ENCODE measurements around the gene KCND2.
"Not testable (repeated sequence)": the region's sequence is repeated elsewhere in the genome, so short reads cannot be mapped to it uniquely, and the experiment has no call there.

KCND2 gene

GRCh38 chr7:120550494-120551048 is 277.6 kb downstream of the KCND2 start:
- peaks cover 1% of the 10 kb centered on the region for H3K27me3 Mint-ChIP-seq
- H3K9me3 Mint-ChIP-seq: no peaks in the 10 kb centered on the region
- H3K4me1 Mint-ChIP-seq: no peaks in the 10 kb centered on the region
- H3K27ac Mint-ChIP-seq: no peak overlapping the region
- H3K36me3 Mint-ChIP-seq: no peaks in the 10 kb centered on the region
- H3K4me3 Mint-ChIP-seq: no peak overlapping the region

- H3K4me3 Mint-ChIP-seq: no peak overlapping the region
- H3K27me3 Mint-ChIP-seq: peaks cover 1% of the 10 kb centered on the region
- H3K36me3 Mint-ChIP-seq: no peaks in the 10 kb centered on the region
- no peaks in the 10 kb centered on the region for H3K9me3 Mint-ChIP-seq
- no peak overlapping the region for H3K27ac Mint-ChIP-seq
- H3K4me1 Mint-ChIP-seq: no peaks in the 10 kb centered on the region
Observed at GRCh38 chr7:120553491-120553890, 280.5 kb downstream of the KCND2 start.

GRCh38 chr7:120554960-120555571 is 282.1 kb downstream of the KCND2 start:
- Mint-ChIP-seq H3K4me1 (no peaks in the 10 kb centered on the region), H3K27ac (no peak overlapping the region), H3K36me3 (no peaks in the 10 kb centered on the region), H3K9me3 (no peaks in the 10 kb centered on the region), H3K27me3 (no peaks in the 10 kb centered on the region), H3K4me3 (no peak overlapping the region)

GRCh38 chr7:120564145-120564544 is 291.2 kb downstream of the KCND2 start:
- H3K4me3 Mint-ChIP-seq: no peak overlapping the region
- H3K9me3 Mint-ChIP-seq: peaks cover under 1% of the 10 kb centered on the region
- H3K4me1 Mint-ChIP-seq: no peaks in the 10 kb centered on the region
- H3K27me3 Mint-ChIP-seq: no peaks in the 10 kb centered on the region
- H3K27ac Mint-ChIP-seq: no peak overlapping the region
- H3K36me3 Mint-ChIP-seq: no peaks in the 10 kb centered on the region

- no peaks in the 10 kb centered on the region for H3K27me3 Mint-ChIP-seq
- no peak overlapping the region for H3K4me3 Mint-ChIP-seq
- H3K9me3 Mint-ChIP-seq: peaks cover 5% of the 10 kb centered on the region
- H3K4me1 Mint-ChIP-seq: no peaks in the 10 kb centered on the region
- no peak overlapping the region for H3K27ac Mint-ChIP-seq
- no peaks in the 10 kb centered on the region for H3K36me3 Mint-ChIP-seq
Observed at GRCh38 chr7:120567204-120567603, 294.2 kb downstream of the KCND2 start.

- H3K4me1 Mint-ChIP-seq, H3K27me3 Mint-ChIP-seq, H3K9me3 Mint-ChIP-seq, H3K4me3 Mint-ChIP-seq, H3K27ac Mint-ChIP-seq, H3K36me3 Mint-ChIP-seq: not testable (repeated sequence)
Observed at GRCh38 chr7:120578657-120579056, 305.7 kb downstream of the KCND2 start.

- H3K27me3 Mint-ChIP-seq: no peaks in the 10 kb centered on the region
- no peaks in the 10 kb centered on the region for H3K9me3 Mint-ChIP-seq
- no peak overlapping the region for H3K27ac Mint-ChIP-seq
- no peaks in the 10 kb centered on the region for H3K36me3 Mint-ChIP-seq
- H3K4me1 Mint-ChIP-seq: no peaks in the 10 kb centered on the region
- no peak overlapping the region for H3K4me3 Mint-ChIP-seq
Observed at GRCh38 chr7:120582916-120583315, 309.9 kb downstream of the KCND2 start.

GRCh38 chr7:120583899-120584586 is 311.1 kb downstream of the KCND2 start:
- Mint-ChIP-seq H3K27me3 (no peaks in the 10 kb centered on the region), H3K36me3 (no peaks in the 10 kb centered on the region), H3K9me3 (no peaks in the 10 kb centered on the region), H3K27ac (no peak overlapping the region), H3K4me3 (no peak overlapping the region), H3K4me1 (no peaks in the 10 kb centered on the region)

- no peaks in the 10 kb centered on the region for H3K36me3 Mint-ChIP-seq
- H3K27me3 Mint-ChIP-seq: no peaks in the 10 kb centered on the region
- no peak overlapping the region for H3K27ac Mint-ChIP-seq
- no peaks in the 10 kb centered on the region for H3K9me3 Mint-ChIP-seq
- H3K4me3 Mint-ChIP-seq: no peak overlapping the region
- H3K4me1 Mint-ChIP-seq: no peaks in the 10 kb centered on the region
Observed at GRCh38 chr7:120586571-120586970, 313.6 kb downstream of the KCND2 start.

- Mint-ChIP-seq H3K36me3 (no peaks in the 10 kb centered on the region), H3K4me3 (no peak overlapping the region), H3K4me1 (no peaks in the 10 kb centered on the region), H3K27ac (no peak overlapping the region), H3K27me3 (no peaks in the 10 kb centered on the region), H3K9me3 (no peaks in the 10 kb centered on the region)
Observed at GRCh38 chr7:120587243-120587642, 314.3 kb downstream of the KCND2 start.

- Mint-ChIP-seq H3K27ac (no peak overlapping the region), H3K36me3 (no peaks in the 10 kb centered on the region), H3K4me3 (no peak overlapping the region), H3K9me3 (no peaks in the 10 kb centered on the region), H3K4me1 (no peaks in the 10 kb centered on the region), H3K27me3 (no peaks in the 10 kb centered on the region)
Observed at GRCh38 chr7:120588416-120588815, 315.4 kb downstream of the KCND2 start.

GRCh38 chr7:120588862-120589261 is 315.9 kb downstream of the KCND2 start:
- no peaks in the 10 kb centered on the region for H3K4me1 Mint-ChIP-seq
- H3K36me3 Mint-ChIP-seq: no peaks in the 10 kb centered on the region
- no peaks in the 10 kb centered on the region for H3K9me3 Mint-ChIP-seq
- H3K4me3 Mint-ChIP-seq: no peak overlapping the region
- H3K27me3 Mint-ChIP-seq: no peaks in the 10 kb centered on the region
- no peak overlapping the region for H3K27ac Mint-ChIP-seq

- Mint-ChIP-seq H3K36me3 (no peaks in the 10 kb centered on the region), H3K27ac (no peak overlapping the region), H3K4me1 (no peaks in the 10 kb centered on the region), H3K27me3 (no peaks in the 10 kb centered on the region), H3K9me3 (no peaks in the 10 kb centered on the region), H3K4me3 (no peak overlapping the region)
Observed at GRCh38 chr7:120600607-120601006, 327.6 kb downstream of the KCND2 start.

- Mint-ChIP-seq H3K36me3 (no peaks in the 10 kb centered on the region), H3K27ac (no peak overlapping the region), H3K4me1 (no peaks in the 10 kb centered on the region), H3K27me3 (no peaks in the 10 kb centered on the region), H3K9me3 (no peaks in the 10 kb centered on the region), H3K4me3 (no peak overlapping the region)
Observed at GRCh38 chr7:120603366-120603765, 330.4 kb downstream of the KCND2 start.

- H3K9me3 Mint-ChIP-seq: no peaks in the 10 kb centered on the region
- H3K27me3 Mint-ChIP-seq: no peaks in the 10 kb centered on the region
- no peaks in the 10 kb centered on the region for H3K4me1 Mint-ChIP-seq
- H3K27ac Mint-ChIP-seq: no peak overlapping the region
- no peaks in the 10 kb centered on the region for H3K36me3 Mint-ChIP-seq
- no peak overlapping the region for H3K4me3 Mint-ChIP-seq
Observed at GRCh38 chr7:120609136-120609753, 336.3 kb downstream of the KCND2 start.

GRCh38 chr7:120611975-120612374 is 339.0 kb downstream of the KCND2 start:
- Mint-ChIP-seq H3K27me3 (no peaks in the 10 kb centered on the region), H3K27ac (no peak overlapping the region), H3K36me3 (no peaks in the 10 kb centered on the region), H3K4me3 (no peak overlapping the region), H3K4me1 (no peaks in the 10 kb centered on the region), H3K9me3 (no peaks in the 10 kb centered on the region)
